HepG2 (cell line): ENCODE results near the gene CNIH3. TPM values are rescaled to one million over a fixed set of nuclear protein-coding genes. Genes with fewer than 3 reads are reported as not detected.

Source experiments
- ATAC-seq: fragments of 200-7000 bp; cut with Tn5 transposase; 3 replicates; pipeline ENCODE4 v1.9.1; 2020; ENCODE audit warnings: mild to moderate bottlenecking, moderate library complexity
- BruUV-seq: library from RNA; stranded (reverse); fragments of 400-500 nt; replicated peaks from 2 replicates; lab custom pipeline; 2021; lab: Mats Ljungman, UMichigan
- CTCF ChIA-PET: fragments of 300-600 bp; formaldehyde crosslinking; extraction: SDS; loops from one replicate; lab custom pipeline; 2021; ENCODE audit warnings: low total read pairs, inconsistent platforms, low intra/inter-chr PET ratio; lab: Yijun Ruan, JAX
- POLR2A ChIA-PET: fragments of 350-600 bp; sonication (Branson Sonifier 250); formaldehyde crosslinking; loops from one replicate; lab custom pipeline; 2020; ENCODE audit warnings: antibody characterized with exemption, inconsistent platforms; lab: Yijun Ruan, JAX
- DNase-seq: peaks from one replicate; pipeline ENCODE4 v3.0.0-alpha.2; 2015; ENCODE audit warnings: low spot score
- FAIRE-seq: peaks from 3 replicates; lab custom pipeline; 2011; peaks lifted over from hg19 to GRCh38; lab: Jason Lieb, UNC
- H2AFZ ChIP-seq: one replicate; pipeline ENCODE4 v1.6.1; 2011; ENCODE audit warnings: low read length, inconsistent platforms
- H3K27ac ChIP-seq: fragments of 300-600 bp; 3 replicates; pipeline ENCODE4 v1.8.0; 2011; ENCODE audit warnings: mixed run types, mild to moderate bottlenecking, mixed read lengths, low read length, inconsistent platforms; ENCODE audit not compliant: insufficient read depth; ENCODE audit errors: extremely low read length
- H3K27me3 ChIP-seq, 2 experiments: fragments of 200-600 bp in 1 of 2; 2 replicates in 1 of 2; 3 replicates in 1 of 2; pipeline versions ENCODE4 v1.6.0 to v1.8.0; 2011; ENCODE audit warnings: low read length in 2 of 2, mild to moderate bottlenecking in 2 of 2, moderate library complexity in 2 of 2, inconsistent platforms in 1 of 2; ENCODE audit not compliant: insufficient read depth in 2 of 2, control insufficient read depth in 1 of 2
- H3K36me3 ChIP-seq, 2 experiments: fragments of 200-600 bp in 1 of 2; replicated peaks in 1 of 2; 2 replicates in 1 of 2; 3 replicates in 1 of 2; pipeline versions ENCODE4 v1.5.1 to v1.8.0; 2011; ENCODE audit warnings: low read length in 2 of 2, inconsistent platforms in 1 of 2; ENCODE audit not compliant: insufficient read depth in 2 of 2, control insufficient read depth in 1 of 2
- H3K4me1 ChIP-seq: 2 replicates; pipeline ENCODE4 v1.5.1; 2012; ENCODE audit warnings: low read length, inconsistent platforms; ENCODE audit not compliant: insufficient read depth
- H3K4me2 ChIP-seq: 2 replicates; pipeline ENCODE4 v1.6.0; 2011; ENCODE audit warnings: low read depth, low read length, inconsistent platforms
- H3K4me3 ChIP-seq, 3 experiments: fragments of 200-600 bp in 1 of 3; sonication (generic), shearing (Covaris generic) in 1 of 3; replicated peaks in 1 of 3; 2 replicates each; pipeline ENCODE4 v1.5.1; 2011 to 2016; ENCODE audit warnings: low read length in 3 of 3, inconsistent platforms in 2 of 3, low read depth in 2 of 3, mild to moderate bottlenecking in 2 of 3, control low read depth in 1 of 3, mixed read lengths in 1 of 3; ENCODE audit not compliant: insufficient read depth in 1 of 3
- H3K79me2 ChIP-seq: one replicate; pipeline ENCODE4 v1.6.1; 2011; ENCODE audit warnings: low read length, inconsistent platforms; ENCODE audit not compliant: insufficient read depth
- H3K9ac ChIP-seq: 2 replicates; pipeline ENCODE4 v1.6.0; 2011; ENCODE audit warnings: mild to moderate bottlenecking, low read depth, low read length, inconsistent platforms; ENCODE audit not compliant: insufficient read depth
- H3K9me3 ChIP-seq: 2 replicates; pipeline ENCODE4 v1.5.1; 2012; ENCODE audit warnings: mild to moderate bottlenecking, low read length
- H4K20me1 ChIP-seq: 2 replicates; pipeline ENCODE4 v1.6.0; 2011; ENCODE audit warnings: inconsistent platforms, mild to moderate bottlenecking, low read length, moderate library complexity; ENCODE audit not compliant: insufficient read depth
- CEBPB ChIP-seq: IDR thresholded peaks from 2 replicates; pipeline ENCODE4 v1.6.1; 2011; ENCODE audit warnings: low read depth, low read length, improper control_type of control experiment, borderline replicate concordance
- EED ChIP-seq: sonication (generic); formaldehyde crosslinking; IDR thresholded peaks from 2 replicates; pipeline ENCODE4 v1.5.0; 2020; ENCODE audit warnings: mild to moderate bottlenecking, missing genetic modification reagents
- MED1 ChIP-seq: sonication (generic); formaldehyde crosslinking; IDR thresholded peaks from 2 replicates; pipeline ENCODE4 v1.4.0; 2020; ENCODE audit warnings: missing genetic modification reagents
- MYNN ChIP-seq: sonication (generic); formaldehyde crosslinking; IDR thresholded peaks from 2 replicates; pipeline ENCODE4 v1.4.0; 2020; ENCODE audit warnings: mild to moderate bottlenecking, low read depth, missing genetic modification reagents
- NCOR1 ChIP-seq: fragments of 200-600 bp; sonication (generic); IDR thresholded peaks from 2 replicates; pipeline ENCODE4 v1.7.0; 2017; ENCODE audit warnings: antibody characterized with exemption, low read length, borderline replicate concordance
- NFIB ChIP-seq: sonication (generic); formaldehyde crosslinking; IDR thresholded peaks from 2 replicates; pipeline ENCODE4 v1.9.0; 2021; ENCODE audit warnings: missing genetic modification reagents, mild to moderate bottlenecking, borderline replicate concordance
- RARG ChIP-seq: sonication (generic); formaldehyde crosslinking; IDR thresholded peaks from 2 replicates; pipeline ENCODE4 v1.4.0; 2020; ENCODE audit warnings: low read depth, mild to moderate bottlenecking, missing genetic modification reagents
- RFXAP ChIP-seq: sonication (generic); formaldehyde crosslinking; IDR thresholded peaks from 2 replicates; pipeline ENCODE4 v1.4.0; 2020; ENCODE audit warnings: missing genetic modification reagents, borderline replicate concordance
- SCMH1 ChIP-seq: sonication (generic); formaldehyde crosslinking; IDR thresholded peaks from 2 replicates; pipeline ENCODE4 v1.9.0; 2021; ENCODE audit warnings: missing genetic modification reagents, mild to moderate bottlenecking, borderline replicate concordance
- SP1 ChIP-seq, 2 experiments: fragments of 450-650 bp in 1 of 2; sonication (generic) in 1 of 2; formaldehyde crosslinking in 1 of 2; IDR thresholded peaks; 2 replicates each; pipeline versions ENCODE4 v1.4.0 to v1.6.1; 2016 to 2020; ENCODE audit warnings: missing genetic modification reagents in 1 of 2
- SP5 ChIP-seq: IDR thresholded peaks from 2 replicates; pipeline ENCODE4 v1.6.1; 2016; ENCODE audit warnings: low read depth, borderline replicate concordance
- TMF1 ChIP-seq: sonication (generic); formaldehyde crosslinking; IDR thresholded peaks from 2 replicates; pipeline ENCODE4 v1.8.1; 2022; ENCODE audit warnings: low read depth, missing genetic modification reagents
- ZNF17 ChIP-seq: sonication (generic); formaldehyde crosslinking; IDR thresholded peaks from 2 replicates; pipeline ENCODE4 v1.5.0; 2020; ENCODE audit warnings: mild to moderate bottlenecking, missing genetic modification reagents
- ZNF234 ChIP-seq: sonication (generic); formaldehyde crosslinking; conservative IDR thresholded peaks from 2 replicates; pipeline ENCODE4 v1.5.1; 2020; ENCODE audit warnings: mild to moderate bottlenecking, missing genetic modification reagents
- ZNF451 ChIP-seq: sonication (generic); formaldehyde crosslinking; IDR thresholded peaks from 2 replicates; pipeline ENCODE4 v1.5.0; 2020; ENCODE audit warnings: mild to moderate bottlenecking, missing genetic modification reagents
- ZNF569 ChIP-seq: sonication (generic); formaldehyde crosslinking; IDR thresholded peaks from 2 replicates; pipeline ENCODE4 v1.5.0; 2020; ENCODE audit warnings: mild to moderate bottlenecking, missing genetic modification reagents, moderate library complexity, borderline replicate concordance
- ZNF572 ChIP-seq: sonication (generic); formaldehyde crosslinking; IDR thresholded peaks from 2 replicates; pipeline ENCODE4 v1.5.1; 2020; ENCODE audit warnings: mild to moderate bottlenecking, missing genetic modification reagents
- ZNF773 ChIP-seq: sonication (generic); formaldehyde crosslinking; IDR thresholded peaks from 2 replicates; pipeline ENCODE4 v1.4.0; 2020; ENCODE audit warnings: missing genetic modification reagents, borderline replicate concordance
- ZNF781 ChIP-seq: sonication (generic); formaldehyde crosslinking; IDR thresholded peaks from 2 replicates; pipeline ENCODE4 v1.5.1; 2020; ENCODE audit warnings: borderline replicate concordance, mild to moderate bottlenecking, missing genetic modification reagents; ENCODE audit errors: not compliant biosample characterization
- WGBS: methylation state at CpG from one replicate; pipeline ENCODE4 v1.1.6; 2017; ENCODE audit warnings: low lambda C conversion rate; 5-methylcytosine and 5-hydroxymethylcytosine counted together
- in situ Hi-C: cut with HindIII; loops from 2 replicates; pipeline ENCODE4 v1.10.0; 2017; ENCODE audit warnings: low pct_unique_long_range_greater_than_20kb; ENCODE audit not compliant: extremely low pct_ligation_motif_present
- intact Hi-C: fragments of 100-400 bp; cut with micrococcal nuclease; formaldehyde crosslinking; loops from one replicate; pipeline ENCODE4 v1.10.0; 2022; ENCODE audit not compliant: unreplicated experiment
- polyA plus RNA-seq, 8 experiments: library from polyadenylated mRNA; depleted of rRNA in 3 of 8; stranded (reverse) in 7 of 8; unstranded in 1 of 8; fragments of >200 nt; fragmentation: Illumina TruSeq in 4 of 8; extraction: Trizol in 4 of 8; gene quantifications; 2 replicates each; pipeline versions ENCODE4 v1.2.1 to v1.2.3, GENCODE V29; 2011 to 2016; ENCODE audit warnings: low read depth in 4 of 8, missing spikeins in 1 of 8, mixed read lengths in 1 of 8; ENCODE audit not compliant: insufficient read depth in 1 of 8
- total RNA-seq, 5 experiments: library from RNA; depleted of rRNA; stranded (reverse); fragments of >200 nt; fragmentation: Illumina TruSeq; extraction: Trizol; gene quantifications; 2 replicates each; pipeline ENCODE4 v1.2.3, GENCODE V29; 2016; ENCODE audit warnings: low read depth in 1 of 5
- TF ChIP-seq, protein P1 (sequence below): sonication (generic); formaldehyde crosslinking; IDR thresholded peaks from 2 replicates; pipeline ENCODE4 v1.4.0; 2020; ENCODE audit warnings: missing genetic modification reagents, borderline replicate concordance
- TF ChIP-seq, protein P2 (sequence below): sonication (generic); formaldehyde crosslinking; IDR thresholded peaks from 2 replicates; pipeline ENCODE4 v1.5.0; 2020; ENCODE audit warnings: missing genetic modification reagents
- TF ChIP-seq, protein P3 (sequence below): sonication (generic); formaldehyde crosslinking; IDR thresholded peaks from 2 replicates; pipeline ENCODE4 v1.4.0; 2020; ENCODE audit warnings: missing genetic modification reagents

CNIH3 gene
- total and polyA plus RNA-seq, 2 of the 13 experiments (the other 11 are each of a cell fraction or from before 2014, with no cell fraction given) = 0.36 to 1.1 TPM

DNA sequence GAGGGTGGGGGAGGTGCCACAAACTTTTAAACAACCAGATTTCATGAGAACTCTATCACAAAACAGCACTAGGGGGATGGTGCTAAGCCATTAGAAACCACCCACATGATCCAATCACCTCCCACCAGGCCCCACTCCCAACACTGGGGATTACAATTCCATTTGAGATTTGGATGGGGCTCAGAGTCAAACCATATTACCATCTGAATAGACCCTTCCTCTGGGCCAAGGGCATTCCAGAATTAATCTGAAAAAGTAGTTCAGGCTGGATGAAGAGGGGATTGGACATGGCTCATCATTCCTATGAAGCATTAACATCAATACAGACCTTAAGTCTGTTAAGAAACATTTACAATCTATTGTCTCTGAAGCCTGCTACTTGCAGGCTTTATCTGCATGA is 163.4 kb downstream of the CNIH3 start (continued):
- no peak for TF ChIP-seq MYNN
- TF ChIP-seq ZNF234 (CRISPR knock-in tag) = no peak
- TF ChIP-seq MED1 (CRISPR knock-in tag) = no peak
- TF ChIP-seq ZNF781 (CRISPR knock-in tag) = no peak
- TF ChIP-seq RFXAP = no peak
- no peak for TF ChIP-seq ZNF773 (CRISPR knock-in tag)
- no peak for TF ChIP-seq SP1 (IDR thresholded peaks at IDR 0.05)
- no peak for TF ChIP-seq SP1 (CRISPR knock-in tag; IDR thresholded peaks at IDR 0.05)
- no peak for TF ChIP-seq ZNF17 (CRISPR knock-in tag)
- TF ChIP-seq EED (CRISPR knock-in tag) = no peak
- no peak for TF ChIP-seq NCOR1
- no peak for TF ChIP-seq TMF1 (CRISPR knock-in tag)
- TF ChIP-seq, protein P1, sequence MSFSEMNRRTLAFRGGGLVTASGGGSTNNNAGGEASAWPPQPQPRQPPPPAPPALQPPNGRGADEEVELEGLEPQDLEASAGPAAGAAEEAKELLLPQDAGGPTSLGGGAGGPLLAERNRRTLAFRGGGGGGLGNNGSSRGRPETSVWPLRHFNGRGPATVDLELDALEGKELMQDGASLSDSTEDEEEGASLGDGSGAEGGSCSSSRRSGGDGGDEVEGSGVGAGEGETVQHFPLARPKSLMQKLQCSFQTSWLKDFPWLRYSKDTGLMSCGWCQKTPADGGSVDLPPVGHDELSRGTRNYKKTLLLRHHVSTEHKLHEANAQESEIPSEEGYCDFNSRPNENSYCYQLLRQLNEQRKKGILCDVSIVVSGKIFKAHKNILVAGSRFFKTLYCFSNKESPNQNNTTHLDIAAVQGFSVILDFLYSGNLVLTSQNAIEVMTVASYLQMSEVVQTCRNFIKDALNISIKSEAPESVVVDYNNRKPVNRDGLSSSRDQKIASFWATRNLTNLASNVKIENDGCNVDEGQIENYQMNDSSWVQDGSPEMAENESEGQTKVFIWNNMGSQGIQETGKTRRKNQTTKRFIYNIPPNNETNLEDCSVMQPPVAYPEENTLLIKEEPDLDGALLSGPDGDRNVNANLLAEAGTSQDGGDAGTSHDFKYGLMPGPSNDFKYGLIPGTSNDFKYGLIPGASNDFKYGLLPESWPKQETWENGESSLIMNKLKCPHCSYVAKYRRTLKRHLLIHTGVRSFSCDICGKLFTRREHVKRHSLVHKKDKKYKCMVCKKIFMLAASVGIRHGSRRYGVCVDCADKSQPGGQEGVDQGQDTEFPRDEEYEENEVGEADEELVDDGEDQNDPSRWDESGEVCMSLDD (CRISPR knock-in tag) = no peak

DNA sequence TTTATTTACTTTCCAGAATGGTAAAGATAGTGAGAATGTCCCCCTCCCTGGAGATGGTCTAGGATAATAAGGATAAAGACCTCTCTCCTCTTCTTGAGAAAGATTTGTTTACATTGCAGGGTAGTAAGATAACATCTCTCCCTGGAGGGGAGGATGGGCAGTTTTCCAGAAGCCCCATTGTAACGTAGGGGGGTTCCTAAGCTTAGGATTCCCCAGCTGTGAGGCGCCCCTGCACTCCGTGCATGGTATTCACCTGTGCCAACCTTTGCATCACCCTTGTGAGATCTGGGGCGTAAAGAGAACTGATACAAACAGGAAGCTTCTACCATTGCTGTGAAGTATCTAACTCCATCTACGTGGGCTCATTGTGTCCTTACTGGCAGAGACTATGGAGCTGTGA is 164.6 kb downstream of the CNIH3 start:
- H2AFZ ChIP-seq = no peak overlapping the region
- WGBS = 20% methylated on average over 4 of the region's 5 CpGs
- TF ChIP-seq, protein P2, sequence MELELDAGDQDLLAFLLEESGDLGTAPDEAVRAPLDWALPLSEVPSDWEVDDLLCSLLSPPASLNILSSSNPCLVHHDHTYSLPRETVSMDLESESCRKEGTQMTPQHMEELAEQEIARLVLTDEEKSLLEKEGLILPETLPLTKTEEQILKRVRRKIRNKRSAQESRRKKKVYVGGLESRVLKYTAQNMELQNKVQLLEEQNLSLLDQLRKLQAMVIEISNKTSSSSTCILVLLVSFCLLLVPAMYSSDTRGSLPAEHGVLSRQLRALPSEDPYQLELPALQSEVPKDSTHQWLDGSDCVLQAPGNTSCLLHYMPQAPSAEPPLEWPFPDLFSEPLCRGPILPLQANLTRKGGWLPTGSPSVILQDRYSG (CRISPR knock-in tag) = no peak
- TF ChIP-seq NFIB (CRISPR knock-in tag) = no peak
- TF ChIP-seq CEBPB = no peak
- no peak for TF ChIP-seq ZNF569 (CRISPR knock-in tag)
- TF ChIP-seq SP5 (CRISPR knock-in tag) = no peak
- no peak for TF ChIP-seq RARG (CRISPR knock-in tag)
- TF ChIP-seq ZNF572 (CRISPR knock-in tag) = no peak
- no peak for TF ChIP-seq ZNF451 (CRISPR knock-in tag)
- TF ChIP-seq SCMH1 = no peak
- TF ChIP-seq, protein P3, sequence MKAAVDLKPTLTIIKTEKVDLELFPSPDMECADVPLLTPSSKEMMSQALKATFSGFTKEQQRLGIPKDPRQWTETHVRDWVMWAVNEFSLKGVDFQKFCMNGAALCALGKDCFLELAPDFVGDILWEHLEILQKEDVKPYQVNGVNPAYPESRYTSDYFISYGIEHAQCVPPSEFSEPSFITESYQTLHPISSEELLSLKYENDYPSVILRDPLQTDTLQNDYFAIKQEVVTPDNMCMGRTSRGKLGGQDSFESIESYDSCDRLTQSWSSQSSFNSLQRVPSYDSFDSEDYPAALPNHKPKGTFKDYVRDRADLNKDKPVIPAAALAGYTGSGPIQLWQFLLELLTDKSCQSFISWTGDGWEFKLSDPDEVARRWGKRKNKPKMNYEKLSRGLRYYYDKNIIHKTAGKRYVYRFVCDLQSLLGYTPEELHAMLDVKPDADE (CRISPR knock-in tag) = no peak

More for the DNA sequence above, 164.6 kb downstream of the CNIH3 start:
- Histone ChIP-seq H3K27ac (no peak overlapping the region), H3K27me3 (no peaks in the 10 kb centered on the region), H3K4me1 (peaks cover 15% of the 10 kb centered on the region), H3K9ac (no peak overlapping the region), H3K79me2 (no peaks in the 10 kb centered on the region), H3K36me3 (no peaks in the 10 kb centered on the region), H3K4me3 (no peak overlapping the region), H3K4me2 (no peak overlapping the region), H3K9me3 (no peaks in the 10 kb centered on the region), H4K20me1 (no peaks in the 10 kb centered on the region)
- no TSS peak for BruUV-seq
- FAIRE-seq = no peak
- ChIA-PET POLR2A (no interaction called here), CTCF (no interaction called here)
- in situ Hi-C loops = no loop called here
- no peak for ATAC-seq
- intact Hi-C loops = no loop called here
- no peak for DNase-seq
